Neural cell (in vitro differentiated cells): Measurements from ENCODE around the gene SURF6. TPM values are rescaled to one million over a fixed set of nuclear protein-coding genes. Genes with fewer than 3 reads are reported as not detected.
A peak's percentile ranks its signal among the peaks of the same experiment; 100 is the strongest.

Experiments used
- H2AFZ ChIP-seq: fragments of 200-600, 300-800 bp; sonication (generic), shearing (Covaris generic); 2 replicates; pipeline ENCODE4 v1.6.0; 2014; ENCODE audit warnings: low read depth, mild to moderate bottlenecking, antibody characterized with exemption, low read length, moderate library complexity
- H3F3A ChIP-seq: fragments of 200-600 bp; shearing (Covaris generic); 2 replicates; pipeline ENCODE4 v1.6.1; 2016; ENCODE audit warnings: mild to moderate bottlenecking, moderate library complexity, mixed read lengths, antibody characterized with exemption, low read length; ENCODE audit not compliant: insufficient read depth, poor library complexity, severe bottlenecking
- H3K27ac ChIP-seq: fragments of 200-600, 300-800 bp; sonication (generic), shearing (Covaris generic); 2 replicates; pipeline ENCODE4 v1.5.1; 2014; ENCODE audit warnings: mild to moderate bottlenecking, low read length, moderate library complexity
- H3K27me3 ChIP-seq: fragments of 300-800, 200-600 bp; sonication (generic), shearing (Covaris generic); 2 replicates; pipeline ENCODE4 v1.6.0; 2014; ENCODE audit warnings: mild to moderate bottlenecking, low read depth, low read length, moderate library complexity; ENCODE audit not compliant: insufficient read depth
- H3K36me3 ChIP-seq: fragments of 300-800, 200-600 bp; sonication (generic), shearing (Covaris generic); 2 replicates; pipeline ENCODE4 v1.5.1; 2014; ENCODE audit warnings: mild to moderate bottlenecking, antibody characterized with exemption, low read length, moderate library complexity; ENCODE audit not compliant: insufficient read depth
- H3K4me2 ChIP-seq: fragments of 300-800, 200-600 bp; sonication (generic), shearing (Covaris generic); 2 replicates; pipeline ENCODE4 v1.6.0; 2014; ENCODE audit warnings: mild to moderate bottlenecking, low read length
- H3K4me3 ChIP-seq: fragments of 300-800, 200-600 bp; sonication (generic), shearing (Covaris generic); 2 replicates; pipeline ENCODE4 v1.5.1; 2014; ENCODE audit warnings: mild to moderate bottlenecking, low read length, moderate library complexity
- H3K79me2 ChIP-seq: fragments of 200-600 bp; shearing (Covaris generic); replicated peaks from 2 replicates; pipeline ENCODE4 v1.6.0; 2014; ENCODE audit warnings: mild to moderate bottlenecking, low read length, moderate library complexity; ENCODE audit not compliant: insufficient read depth
- H3K9ac ChIP-seq: fragments of 300-800, 200-600 bp; sonication (generic), shearing (Covaris generic); 2 replicates; pipeline ENCODE4 v1.6.1; 2016; ENCODE audit warnings: mild to moderate bottlenecking, low read length, mixed read lengths
- H3K9me2 ChIP-seq: fragments of 200-600 bp; shearing (Covaris generic); 2 replicates; pipeline ENCODE4 v1.6.1; 2016; ENCODE audit warnings: mild to moderate bottlenecking, low read length, mixed read lengths; ENCODE audit not compliant: insufficient read depth
- H3K9me3 ChIP-seq: fragments of 200-600, 300-800 bp; sonication (generic), shearing (Covaris generic); 2 replicates; pipeline ENCODE4 v1.6.1; 2016; ENCODE audit warnings: mild to moderate bottlenecking, mixed run types, low read length, moderate library complexity, mixed read lengths
- H4K20me1 ChIP-seq: fragments of 200-600 bp; shearing (Covaris generic); 2 replicates; pipeline ENCODE4 v1.6.1; 2016; ENCODE audit warnings: mild to moderate bottlenecking, mixed run types; ENCODE audit not compliant: insufficient read depth
- CTCF ChIP-seq: fragments of 450-650 bp; IDR thresholded peaks from 2 replicates; pipeline ENCODE4 v1.5.1; 2014; ENCODE audit warnings: antibody characterized with exemption, mild to moderate bottlenecking, moderate library complexity; ENCODE audit not compliant: poor library complexity, severe bottlenecking
- EP300 ChIP-seq: fragments of 450-650 bp; conservative IDR thresholded peaks from 2 replicates; pipeline ENCODE4 v1.6.1; 2014; ENCODE audit warnings: antibody characterized with exemption, mild to moderate bottlenecking, moderate library complexity; ENCODE audit not compliant: poor library complexity, severe bottlenecking
- EZH2 ChIP-seq: fragments of 200-600, 300-800 bp; shearing (Covaris generic), sonication (generic); IDR thresholded peaks from 2 replicates; pipeline ENCODE4 v1.6.1; 2014; ENCODE audit warnings: antibody characterized with exemption, low read length, borderline replicate concordance, mild to moderate bottlenecking; ENCODE audit not compliant: insufficient read depth, poor library complexity, severe bottlenecking
- MXI1 ChIP-seq: fragments of 450-650 bp; conservative IDR thresholded peaks from 2 replicates; pipeline ENCODE4 v1.6.1; 2014; ENCODE audit warnings: antibody characterized with exemption, mild to moderate bottlenecking; ENCODE audit not compliant: poor library complexity, severe bottlenecking
- POLR2AphosphoS5 ChIP-seq: IDR thresholded peaks from 2 replicates; pipeline ENCODE4 v1.6.1; 2012
- RAD21 ChIP-seq: fragments of 450-650 bp; conservative IDR thresholded peaks from 2 replicates; pipeline ENCODE4 v1.6.1; 2014; ENCODE audit warnings: antibody characterized with exemption, mild to moderate bottlenecking, moderate library complexity
- REST ChIP-seq: IDR thresholded peaks from 2 replicates; pipeline ENCODE4 v1.6.1; 2012; ENCODE audit warnings: borderline replicate concordance
- SMC3 ChIP-seq: fragments of 450-650 bp; conservative IDR thresholded peaks from 2 replicates; pipeline ENCODE4 v1.6.1; 2014; ENCODE audit warnings: antibody characterized with exemption, mild to moderate bottlenecking, moderate library complexity; ENCODE audit not compliant: poor library complexity
- TAF1 ChIP-seq: IDR thresholded peaks from 2 replicates; pipeline ENCODE4 v1.6.1; 2012; ENCODE audit warnings: low read depth
- polyA plus RNA-seq: library from polyadenylated mRNA; depleted of rRNA; stranded (reverse); fragments of >200 nt; gene quantifications from 2 replicates; pipeline ENCODE4 v1.2.3, GENCODE V29; 2014

SURF6 gene
- polyA plus RNA-seq, 1 donor from 2014 or later: 20.7 TPM

- Histone ChIP-seq H3K27ac (peak within 1 kb of the TSS; percentile 88), H3K4me3 (peak within 1 kb of the TSS; percentile 94), H3K4me2 (peak within 1 kb of the TSS; percentile 99), H4K20me1 (no peaks in the 10 kb centered on the region), H3F3A (no peaks in the 10 kb centered on the region), H3K79me2 (peaks cover 25% of the 10 kb centered on the region), H3K27me3 (no peaks in the 10 kb centered on the region), H3K36me3 (peaks cover 6% of the 10 kb centered on the region), H3K9me2 (no peaks in the 10 kb centered on the region), H2AFZ (peak within 1 kb of the TSS; percentile 88), H3K9ac (peak within 1 kb of the TSS; percentile 94), H3K9me3 (no peaks in the 10 kb centered on the region)
- TF ChIP-seq POLR2AphosphoS5 (peak; percentile 100), TAF1 (peak; percentile 99), EP300 (peak; percentile 60), CTCF (peak; percentile 49), REST (peak; percentile 99), MXI1 (peak; percentile 86), RAD21 (no peak), SMC3 (peak; percentile 45), EZH2 (no peak)
Observed at GRCh38 chr9:133347985-133348717, 12.2 kb upstream of the SURF6 start, which contains the start of the genes MED22 and RPL7A. Gene MED22 (minus strand): TSS chr9:133348131. CDS start chr9:133346662, 1,469 bp downstream. Gene RPL7A (plus strand): TSS chr9:133348218. CDS start chr9:133348244, 26 bp downstream.

- peak overlapping the region; percentile 21 for H2AFZ ChIP-seq
Observed at GRCh38 chr9:133347515-133347984, 11.6 kb upstream of the SURF6 start.

More at GRCh38 chr9:133347515-133347984, 11.6 kb upstream of the SURF6 start:
- H3K9me2 ChIP-seq: no peaks in the 10 kb centered on the region
- H3F3A ChIP-seq: no peaks in the 10 kb centered on the region
- no peaks in the 10 kb centered on the region for H3K27me3 ChIP-seq
- H3K9me3 ChIP-seq: no peaks in the 10 kb centered on the region
- H3K27ac ChIP-seq: peak overlapping the region; percentile 88
- peak overlapping the region; percentile 80 for H3K4me2 ChIP-seq
- H3K4me3 ChIP-seq: peak overlapping the region; percentile 94
- no peaks in the 10 kb centered on the region for H4K20me1 ChIP-seq
- peaks cover 6% of the 10 kb centered on the region for H3K36me3 ChIP-seq
- peak overlapping the region; percentile 94 for H3K9ac ChIP-seq
- peaks cover 25% of the 10 kb centered on the region for H3K79me2 ChIP-seq
- TF ChIP-seq POLR2AphosphoS5: no peak
- no peak for TF ChIP-seq REST
- TF ChIP-seq MXI1: no peak
- TF ChIP-seq SMC3: no peak
- no peak for TF ChIP-seq TAF1
- no peak for TF ChIP-seq EZH2
- no peak for TF ChIP-seq EP300
- no peak for TF ChIP-seq CTCF
- no peak for TF ChIP-seq RAD21
